HCT116 (cell line): ENCODE measurements around the gene PCARE. TPM values are rescaled to one million over a fixed set of nuclear protein-coding genes. Genes with fewer than 3 reads are reported as not detected.

Experiments used
- ATAC-seq: fragments of 200-7000 bp; cut with Tn5 transposase; 2 replicates; pipeline ENCODE4 v1.9.1; 2020; ENCODE audit warnings: mild to moderate bottlenecking, moderate library complexity
- BruUV-seq: library from RNA; stranded (reverse); fragments of 400-500 nt; replicated peaks from 2 replicates; lab custom pipeline; 2021; lab: Mats Ljungman, UMichigan
- CTCF ChIA-PET: fragments of 300-600 bp; sonication (Branson Sonifier 250); formaldehyde crosslinking; loops from one replicate; lab custom pipeline; 2021; ENCODE audit warnings: antibody characterized with exemption; lab: Charles Lee
- POLR2A ChIA-PET: fragments of 300-600, 350-600 bp; sonication (Branson Sonifier 250); formaldehyde crosslinking; loops from one replicate; lab custom pipeline; 2021; ENCODE audit warnings: antibody characterized with exemption; lab: Charles Lee
- RAD21 ChIA-PET, 2 experiments: fragments of 300-600 bp; sonication (Branson Sonifier 250); formaldehyde crosslinking; loops; one replicate each; lab custom pipeline; 2023; ENCODE audit warnings: low total read pairs in 2 of 2; ENCODE audit not compliant: uncharacterized antibody in 2 of 2, unreplicated experiment in 2 of 2, low non-redundant PET in 1 of 2; lab: Charles Lee
- DNase-seq: peaks from one replicate; pipeline ENCODE4 v3.0.0-alpha.2; 2010; ENCODE audit warnings: low read depth, low spot score
- H2AFZ ChIP-seq: fragments of 200-600 bp; shearing (Covaris generic), sonication (generic); 2 replicates; pipeline ENCODE4 v1.6.1; 2017; ENCODE audit warnings: low read depth, mixed run types, mixed read lengths, antibody characterized with exemption, low read length; ENCODE audit not compliant: poor library complexity, severe bottlenecking
- H3K27ac ChIP-seq: 2 replicates; pipeline ENCODE4 v1.5.1; 2012; ENCODE audit warnings: low read depth, low read length
- H3K27me3 ChIP-seq: fragments of 200-600 bp; sonication (generic); 2 replicates; pipeline ENCODE4 v1.6.1; 2016; ENCODE audit warnings: mixed run types, low read length, mixed read lengths; ENCODE audit not compliant: insufficient read depth
- H3K36me3 ChIP-seq, 2 experiments: fragments of 200-500 bp in 1 of 2; fragments of 200-600 bp in 1 of 2; sonication (Bioruptor generic) in 1 of 2; sonication (generic) in 1 of 2; 2 replicates each; pipeline versions ENCODE4 v1.5.1 to v1.6.1; 2014 to 2016; ENCODE audit warnings: low read length in 2 of 2, inconsistent platforms in 1 of 2, mixed read lengths in 1 of 2, mixed run types in 1 of 2; ENCODE audit not compliant: insufficient read depth in 2 of 2, control insufficient read depth in 1 of 2
- H3K4me1 ChIP-seq, 2 experiments: fragments of 200-600 bp in 1 of 2; sonication (generic) in 1 of 2; 2 replicates each; pipeline versions ENCODE4 v1.5.1 to v1.6.1; 2012 to 2017; ENCODE audit warnings: low read length in 2 of 2, inconsistent platforms in 1 of 2, mild to moderate bottlenecking in 1 of 2, mixed read lengths in 1 of 2, mixed run types in 1 of 2, moderate library complexity in 1 of 2; ENCODE audit not compliant: insufficient read depth in 2 of 2, control insufficient read depth in 1 of 2
- H3K4me2 ChIP-seq: fragments of 200-600 bp; sonication (generic); 2 replicates; pipeline ENCODE4 v1.6.1; 2017; ENCODE audit warnings: mixed run types, low read length, mixed read lengths
- H3K4me3 ChIP-seq, 2 experiments: fragments of 200-600 bp in 1 of 2; sonication (generic) in 1 of 2; replicated peaks in 1 of 2; 2 replicates each; pipeline ENCODE4 v1.5.1; 2011 to 2016; ENCODE audit warnings: low read length in 2 of 2, control low read depth in 1 of 2, low read depth in 1 of 2, mild to moderate bottlenecking in 1 of 2, mixed read lengths in 1 of 2, mixed run types in 1 of 2
- H3K79me2 ChIP-seq: fragments of 200-600 bp; sonication (generic); 2 replicates; pipeline ENCODE4 v1.6.1; 2017; ENCODE audit warnings: mild to moderate bottlenecking, mixed run types, low read length, moderate library complexity, mixed read lengths; ENCODE audit not compliant: insufficient read depth
- H3K9ac ChIP-seq: fragments of 200-600 bp; sonication (generic); 2 replicates; pipeline ENCODE4 v1.6.1; 2016; ENCODE audit warnings: low read length, mixed read lengths
- H3K9me2 ChIP-seq: fragments of 200-600 bp; sonication (generic), shearing (Covaris generic); 2 replicates; pipeline ENCODE4 v1.6.1; 2017; ENCODE audit warnings: mixed run types, mild to moderate bottlenecking, moderate library complexity; ENCODE audit not compliant: insufficient read depth
- H3K9me3 ChIP-seq, 2 experiments: fragments of 200-500 bp in 1 of 2; fragments of 200-600 bp in 1 of 2; sonication (Bioruptor generic) in 1 of 2; sonication (generic) in 1 of 2; 2 replicates each; pipeline ENCODE4 v1.6.1; 2014 to 2017; ENCODE audit warnings: low read length in 2 of 2, mixed read lengths in 2 of 2, inconsistent platforms in 1 of 2, low read depth in 1 of 2, mild to moderate bottlenecking in 1 of 2, mixed run types in 1 of 2, moderate library complexity in 1 of 2; ENCODE audit not compliant: control insufficient read depth in 1 of 2, insufficient read depth in 1 of 2
- H4K20me1 ChIP-seq: fragments of 200-600 bp; sonication (generic), shearing (Covaris generic); 2 replicates; pipeline ENCODE4 v1.6.1; 2017; ENCODE audit warnings: mixed run types, mild to moderate bottlenecking, moderate library complexity; ENCODE audit not compliant: insufficient read depth
- CBX3 ChIP-seq: IDR thresholded peaks from 2 replicates; pipeline ENCODE4 v1.6.1; 2012; ENCODE audit warnings: low read depth
- CEBPB ChIP-seq: IDR thresholded peaks from 2 replicates; pipeline ENCODE4 v1.6.1; 2012; ENCODE audit warnings: low read depth
- EGR1 ChIP-seq: IDR thresholded peaks from 2 replicates; pipeline ENCODE4 v1.6.1; 2012; ENCODE audit warnings: low read depth
- ELF1 ChIP-seq: IDR thresholded peaks from 2 replicates; pipeline ENCODE4 v1.6.1; 2012; ENCODE audit warnings: low read depth, borderline replicate concordance
- EZH2 ChIP-seq: fragments of 200-600 bp; sonication (generic); IDR thresholded peaks from 2 replicates; pipeline ENCODE4 v1.6.1; 2017; ENCODE audit warnings: antibody characterized with exemption, mixed run types
- EZH2phosphoT487 ChIP-seq: fragments of 200-600 bp; IDR thresholded peaks from 2 replicates; pipeline ENCODE4 v1.6.1; 2018; ENCODE audit warnings: antibody characterized with exemption, borderline replicate concordance
- FOSL1 ChIP-seq: IDR thresholded peaks from 2 replicates; pipeline ENCODE4 v1.6.1; 2012; ENCODE audit warnings: low read depth
- POLR2A ChIP-seq: IDR thresholded peaks from 2 replicates; pipeline ENCODE4 v1.7.0; 2011; ENCODE audit warnings: borderline replicate concordance; ENCODE audit not compliant: insufficient read depth, insufficient read length; ENCODE audit errors: extremely low read depth
- POLR2AphosphoS5 ChIP-seq: IDR thresholded peaks from 2 replicates; pipeline ENCODE4 v1.6.1; 2011; ENCODE audit warnings: mild to moderate bottlenecking, low read depth, low read length, moderate library complexity
- RAD21 ChIP-seq: IDR thresholded peaks from 2 replicates; pipeline ENCODE4 v1.6.1; 2012; ENCODE audit warnings: low read depth, mild to moderate bottlenecking
- SIN3A ChIP-seq: IDR thresholded peaks from 2 replicates; pipeline ENCODE4 v1.6.1; 2012; ENCODE audit warnings: low read depth
- SRF ChIP-seq: IDR thresholded peaks from 2 replicates; pipeline ENCODE4 v1.6.1; 2012; ENCODE audit warnings: low read depth
- TCF7L2 ChIP-seq: IDR thresholded peaks from 2 replicates; pipeline ENCODE4 v1.7.0; 2011; ENCODE audit warnings: borderline replicate concordance, inconsistent platforms; ENCODE audit not compliant: insufficient read depth, insufficient read length; ENCODE audit errors: extremely low read depth
- YY1 ChIP-seq: IDR thresholded peaks from 2 replicates; pipeline ENCODE4 v1.6.1; 2011; ENCODE audit warnings: low read length, low read depth, moderate library complexity, mild to moderate bottlenecking; ENCODE audit not compliant: insufficient replicate concordance; ENCODE audit errors: extremely low read depth
- ZFX ChIP-seq: fragments of 450-650 bp; IDR thresholded peaks from 2 replicates; pipeline ENCODE4 v1.6.1; 2017
- ZNF274 ChIP-seq: fragments of 200-500 bp; sonication (Bioruptor generic); IDR thresholded peaks from 2 replicates; pipeline ENCODE4 v1.6.1; 2014; ENCODE audit warnings: mild to moderate bottlenecking, low read depth, low read length, inconsistent platforms
- intact Hi-C: fragments of 100-400 bp; cut with micrococcal nuclease; formaldehyde crosslinking; loops from 2 replicates; pipeline ENCODE4 v1.10.0; 2022
- total RNA-seq: library from RNA; stranded (reverse); gene quantifications from one replicate; pipeline ENCODE4 v1.2.1, GENCODE V29; 2021; ENCODE audit not compliant: unreplicated experiment
- TF ChIP-seq, protein P1 (sequence below): IDR thresholded peaks from 2 replicates; pipeline ENCODE4 v1.6.1; 2012
- TF ChIP-seq, protein P2 (sequence below): IDR thresholded peaks from 2 replicates; pipeline ENCODE4 v1.6.1; 2012; ENCODE audit warnings: low read depth
- TF ChIP-seq, protein P3 (sequence below): IDR thresholded peaks from 2 replicates; pipeline ENCODE4 v1.6.1; 2012
- TF ChIP-seq, protein P4 (sequence below), 3 experiments: fragments of 200-600 bp in 1 of 3; sonication (generic) in 1 of 3; IDR thresholded peaks in 2 of 3; conservative IDR thresholded peaks in 1 of 3; 2 replicates each; pipeline ENCODE4 v1.5.1; 2012 to 2017; ENCODE audit warnings: low read depth in 2 of 3, low read length in 2 of 3, antibody characterized with exemption in 1 of 3, borderline replicate concordance in 1 of 3, control low read depth in 1 of 3, mild to moderate bottlenecking in 1 of 3, mixed read lengths in 1 of 3, mixed run types in 1 of 3, moderate library complexity in 1 of 3; ENCODE audit not compliant: insufficient read depth in 1 of 3

PCARE gene
- total RNA-seq, 1 experiment from 2014 or later: not detected

DNA sequence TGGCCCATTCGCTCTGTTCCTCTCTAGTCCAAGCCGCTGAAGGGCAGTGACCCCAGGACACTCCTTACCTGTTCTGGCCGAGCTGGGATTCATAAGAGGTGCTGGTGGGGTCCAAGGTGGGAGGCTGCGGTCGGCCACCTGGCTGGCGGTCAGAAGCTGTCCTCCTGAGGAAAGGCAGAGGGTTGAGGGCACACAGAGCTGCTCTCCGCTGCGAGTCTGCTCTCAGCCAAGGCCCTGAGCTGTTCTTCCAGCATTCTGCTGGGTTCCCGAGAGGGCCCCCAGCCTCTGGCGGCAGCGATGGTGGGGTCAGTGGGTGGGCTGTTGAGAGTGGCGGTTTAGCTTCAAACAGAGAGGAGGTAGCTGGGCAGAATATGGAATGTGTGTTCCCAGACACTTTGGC is 3.8 kb downstream of the PCARE start:
- intact Hi-C loops: no loop called here
- TF ChIP-seq EZH2 (no peak), CEBPB (no peak), POLR2AphosphoS5 (no peak), ELF1 (no peak), TCF7L2 (no peak), RAD21 (no peak), ZFX (no peak), SRF (no peak), SIN3A (no peak), ZNF274 (no peak), FOSL1 (no peak), CBX3 (no peak), YY1 (no peak), POLR2A (no peak), EZH2phosphoT487 (no peak), EGR1 (no peak)
- TF ChIP-seq, protein P1, sequence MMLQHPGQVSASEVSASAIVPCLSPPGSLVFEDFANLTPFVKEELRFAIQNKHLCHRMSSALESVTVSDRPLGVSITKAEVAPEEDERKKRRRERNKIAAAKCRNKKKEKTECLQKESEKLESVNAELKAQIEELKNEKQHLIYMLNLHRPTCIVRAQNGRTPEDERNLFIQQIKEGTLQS: no peak
- TF ChIP-seq, protein P2, sequence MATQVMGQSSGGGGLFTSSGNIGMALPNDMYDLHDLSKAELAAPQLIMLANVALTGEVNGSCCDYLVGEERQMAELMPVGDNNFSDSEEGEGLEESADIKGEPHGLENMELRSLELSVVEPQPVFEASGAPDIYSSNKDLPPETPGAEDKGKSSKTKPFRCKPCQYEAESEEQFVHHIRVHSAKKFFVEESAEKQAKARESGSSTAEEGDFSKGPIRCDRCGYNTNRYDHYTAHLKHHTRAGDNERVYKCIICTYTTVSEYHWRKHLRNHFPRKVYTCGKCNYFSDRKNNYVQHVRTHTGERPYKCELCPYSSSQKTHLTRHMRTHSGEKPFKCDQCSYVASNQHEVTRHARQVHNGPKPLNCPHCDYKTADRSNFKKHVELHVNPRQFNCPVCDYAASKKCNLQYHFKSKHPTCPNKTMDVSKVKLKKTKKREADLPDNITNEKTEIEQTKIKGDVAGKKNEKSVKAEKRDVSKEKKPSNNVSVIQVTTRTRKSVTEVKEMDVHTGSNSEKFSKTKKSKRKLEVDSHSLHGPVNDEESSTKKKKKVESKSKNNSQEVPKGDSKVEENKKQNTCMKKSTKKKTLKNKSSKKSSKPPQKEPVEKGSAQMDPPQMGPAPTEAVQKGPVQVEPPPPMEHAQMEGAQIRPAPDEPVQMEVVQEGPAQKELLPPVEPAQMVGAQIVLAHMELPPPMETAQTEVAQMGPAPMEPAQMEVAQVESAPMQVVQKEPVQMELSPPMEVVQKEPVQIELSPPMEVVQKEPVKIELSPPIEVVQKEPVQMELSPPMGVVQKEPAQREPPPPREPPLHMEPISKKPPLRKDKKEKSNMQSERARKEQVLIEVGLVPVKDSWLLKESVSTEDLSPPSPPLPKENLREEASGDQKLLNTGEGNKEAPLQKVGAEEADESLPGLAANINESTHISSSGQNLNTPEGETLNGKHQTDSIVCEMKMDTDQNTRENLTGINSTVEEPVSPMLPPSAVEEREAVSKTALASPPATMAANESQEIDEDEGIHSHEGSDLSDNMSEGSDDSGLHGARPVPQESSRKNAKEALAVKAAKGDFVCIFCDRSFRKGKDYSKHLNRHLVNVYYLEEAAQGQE: no peak
- TF ChIP-seq, protein P3, sequence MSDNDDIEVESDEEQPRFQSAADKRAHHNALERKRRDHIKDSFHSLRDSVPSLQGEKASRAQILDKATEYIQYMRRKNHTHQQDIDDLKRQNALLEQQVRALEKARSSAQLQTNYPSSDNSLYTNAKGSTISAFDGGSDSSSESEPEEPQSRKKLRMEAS: no peak
- TF ChIP-seq, protein P4, sequence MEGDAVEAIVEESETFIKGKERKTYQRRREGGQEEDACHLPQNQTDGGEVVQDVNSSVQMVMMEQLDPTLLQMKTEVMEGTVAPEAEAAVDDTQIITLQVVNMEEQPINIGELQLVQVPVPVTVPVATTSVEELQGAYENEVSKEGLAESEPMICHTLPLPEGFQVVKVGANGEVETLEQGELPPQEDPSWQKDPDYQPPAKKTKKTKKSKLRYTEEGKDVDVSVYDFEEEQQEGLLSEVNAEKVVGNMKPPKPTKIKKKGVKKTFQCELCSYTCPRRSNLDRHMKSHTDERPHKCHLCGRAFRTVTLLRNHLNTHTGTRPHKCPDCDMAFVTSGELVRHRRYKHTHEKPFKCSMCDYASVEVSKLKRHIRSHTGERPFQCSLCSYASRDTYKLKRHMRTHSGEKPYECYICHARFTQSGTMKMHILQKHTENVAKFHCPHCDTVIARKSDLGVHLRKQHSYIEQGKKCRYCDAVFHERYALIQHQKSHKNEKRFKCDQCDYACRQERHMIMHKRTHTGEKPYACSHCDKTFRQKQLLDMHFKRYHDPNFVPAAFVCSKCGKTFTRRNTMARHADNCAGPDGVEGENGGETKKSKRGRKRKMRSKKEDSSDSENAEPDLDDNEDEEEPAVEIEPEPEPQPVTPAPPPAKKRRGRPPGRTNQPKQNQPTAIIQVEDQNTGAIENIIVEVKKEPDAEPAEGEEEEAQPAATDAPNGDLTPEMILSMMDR (IDR thresholded peaks at IDR 0.05 in 2 of 3, conservative IDR thresholded peaks at IDR 0.05 in 1 of 3; ENCODE audit: borderline replicate concordance in 1 of 3, insufficient read depth in 1 of 3, low read depth in 2 of 3, low read length in 2 of 3): no peak
- ChIA-PET RAD21 (no interaction called here), CTCF (no interaction called here), POLR2A (no interaction called here)
- Histone ChIP-seq H4K20me1 (no peaks in the 10 kb centered on the region), H3K4me2 (no peak overlapping the region), H3K79me2 (no peaks in the 10 kb centered on the region), H3K9ac (no peak overlapping the region), H3K9me3 (no peaks in the 10 kb centered on the region), H3K36me3 (no peaks in the 10 kb centered on the region), H2AFZ (no peak overlapping the region), H3K27ac (no peak overlapping the region), H3K4me1 (peaks cover 0 to 9% of the 10 kb centered on the region in 2 experiments; a peak in 2 of 4 replicates), H3K9me2 (no peaks in the 10 kb centered on the region), H3K4me3 (no peak overlapping the region), H3K27me3 (no peaks in the 10 kb centered on the region)
- ATAC-seq: no peak
- no TSS peak for BruUV-seq
- DNase-seq: no peak
